ENCODE results near the gene FGF12.

- no peak for TF ChIP-seq CTCF (IDR thresholded peaks at IDR 0.05)
- TF ChIP-seq EZH2 (IDR thresholded peaks at IDR 0.05), result no peak
- TF ChIP-seq EZH2phosphoT487 (IDR thresholded peaks at IDR 0.05), result no peak
These were observed 230.3 kb downstream of the FGF12 start for GRCh38 chr3:192496905-192497587.
